Activated CD4-positive, alpha-beta T cell treated with anti-CD3 and anti-CD28 coated beads, Interleukin-10, Interleukin-2, amounts not matched to agents 100 ng/mL and 50 ng/mL, durations not matched to agents 16 hours and 8 hours (primary cell): ENCODE measurements around the gene ZNF672.

Experiments
- DNase-seq: peaks from one replicate; pipeline ENCODE4 v3.0.0-alpha.2; 2020

ZNF672 gene

DNA sequence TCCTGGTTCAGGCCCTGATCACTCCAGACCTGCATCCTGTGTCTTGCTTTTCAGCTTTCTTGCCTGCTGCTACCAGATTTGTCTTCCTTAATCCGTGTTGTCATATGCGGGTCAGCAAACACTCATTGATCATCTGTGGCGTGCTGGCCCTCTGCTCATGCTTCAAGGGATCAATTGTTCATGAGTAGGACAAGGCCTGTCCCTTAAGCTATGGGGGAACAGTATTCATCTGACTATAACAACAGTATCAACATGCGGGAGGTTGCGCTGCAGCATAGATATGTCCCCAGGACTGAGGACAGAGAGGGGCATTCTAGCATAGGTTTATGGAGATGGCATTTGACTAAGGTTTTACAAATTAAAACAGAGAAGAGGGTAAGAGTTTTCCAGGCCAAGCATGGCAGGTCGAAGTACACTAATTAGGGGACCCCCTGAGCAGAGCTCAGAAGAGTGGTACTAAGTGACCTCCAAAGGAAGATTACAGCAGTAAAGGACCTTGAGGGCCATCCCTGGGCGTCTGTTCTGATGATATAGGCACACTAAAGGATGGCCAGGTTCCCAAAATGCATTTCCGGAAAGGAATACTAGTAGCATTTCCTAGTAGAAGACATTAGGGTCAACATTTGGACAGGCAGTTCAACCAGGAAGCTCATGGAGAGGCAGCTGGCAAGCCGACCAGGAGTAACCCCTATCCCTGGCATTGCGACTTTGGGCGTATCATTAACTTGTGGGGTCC lies 811 bp upstream of the ZNF672 start:
- no peak for DNase-seq

DNA sequence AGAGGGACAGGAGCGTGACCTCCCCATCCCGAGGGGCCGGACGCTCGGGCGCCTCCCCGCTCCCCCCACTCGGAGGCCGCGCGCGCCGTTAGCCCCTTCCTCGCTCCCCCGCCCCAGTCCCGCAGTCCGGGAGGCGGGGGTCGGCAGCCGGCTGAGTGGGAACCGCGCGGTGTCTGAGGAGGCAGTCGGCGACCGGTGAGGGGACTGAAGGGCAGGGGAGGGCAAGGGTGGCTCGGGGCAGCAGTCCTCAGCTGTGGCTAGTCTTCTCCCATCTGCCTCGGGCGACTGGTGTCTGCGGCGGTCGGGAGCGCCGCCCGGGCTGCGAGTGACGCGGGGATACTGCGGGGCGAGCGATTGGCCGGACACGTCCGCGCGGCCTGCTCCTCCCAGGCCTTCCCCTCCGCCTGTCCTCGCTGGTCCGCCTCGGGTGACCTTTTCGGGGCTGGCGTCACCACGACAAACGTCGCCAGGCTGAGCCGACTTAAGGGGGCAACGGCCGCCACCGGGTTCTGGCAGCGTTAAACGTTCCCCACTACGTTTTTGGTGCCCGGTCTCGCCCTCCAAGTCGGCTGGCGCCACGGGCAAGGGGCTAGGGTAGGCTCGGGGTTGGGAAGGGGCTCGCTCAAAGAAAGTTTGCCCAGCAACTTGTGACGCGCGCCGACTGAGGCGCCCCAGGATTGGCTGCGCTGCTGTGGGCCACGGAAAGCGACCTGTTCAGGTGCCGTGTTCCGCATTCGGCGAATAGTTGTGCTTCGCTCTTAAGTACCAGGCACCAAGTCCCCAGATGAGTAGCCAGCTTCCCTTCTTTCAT lies 538 bp downstream of the ZNF672 start:
- peak; percentile 90 for DNase-seq

DNA sequence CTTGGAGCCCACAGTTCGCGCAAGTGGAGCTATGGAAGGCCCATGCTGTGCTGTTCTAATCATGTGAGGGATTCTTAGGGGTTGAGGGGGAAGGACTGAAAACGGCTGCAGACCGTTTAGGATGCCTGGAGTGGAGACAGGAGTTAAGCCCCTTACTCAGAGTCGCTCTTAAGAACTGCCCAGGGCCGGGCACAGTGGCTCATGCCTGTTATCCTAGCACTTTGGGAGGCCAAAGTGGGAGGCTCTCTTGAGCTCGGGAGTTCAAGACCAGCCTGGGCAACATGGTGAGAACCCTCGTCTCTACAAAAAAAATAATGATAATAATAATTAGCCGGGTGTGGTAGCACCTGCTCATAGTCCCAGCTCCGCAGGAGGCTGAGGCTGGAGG lies 1.1 kb downstream of the ZNF672 start:
- no peak for DNase-seq

DNA sequence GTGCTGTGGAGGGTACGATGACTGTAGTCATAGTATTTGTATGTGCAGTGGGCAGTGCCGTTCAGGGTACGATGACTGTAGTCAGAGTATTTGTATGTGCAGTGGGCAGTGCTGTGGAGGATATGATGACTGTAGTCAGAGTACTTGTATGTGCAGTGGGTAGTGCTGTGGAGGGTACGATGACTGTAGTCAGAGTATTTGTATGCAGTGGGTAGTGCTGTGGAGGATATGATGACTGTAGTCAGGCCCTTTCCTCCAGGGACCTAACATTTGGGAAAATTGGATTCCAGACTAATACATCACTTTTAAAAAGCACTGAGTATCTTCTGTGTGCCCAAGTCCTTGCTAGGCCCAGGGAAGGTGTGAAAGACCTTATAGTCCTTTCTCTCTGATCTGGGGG lies 2.9 kb downstream of the ZNF672 start:
- DNase-seq, result no peak

DNA sequence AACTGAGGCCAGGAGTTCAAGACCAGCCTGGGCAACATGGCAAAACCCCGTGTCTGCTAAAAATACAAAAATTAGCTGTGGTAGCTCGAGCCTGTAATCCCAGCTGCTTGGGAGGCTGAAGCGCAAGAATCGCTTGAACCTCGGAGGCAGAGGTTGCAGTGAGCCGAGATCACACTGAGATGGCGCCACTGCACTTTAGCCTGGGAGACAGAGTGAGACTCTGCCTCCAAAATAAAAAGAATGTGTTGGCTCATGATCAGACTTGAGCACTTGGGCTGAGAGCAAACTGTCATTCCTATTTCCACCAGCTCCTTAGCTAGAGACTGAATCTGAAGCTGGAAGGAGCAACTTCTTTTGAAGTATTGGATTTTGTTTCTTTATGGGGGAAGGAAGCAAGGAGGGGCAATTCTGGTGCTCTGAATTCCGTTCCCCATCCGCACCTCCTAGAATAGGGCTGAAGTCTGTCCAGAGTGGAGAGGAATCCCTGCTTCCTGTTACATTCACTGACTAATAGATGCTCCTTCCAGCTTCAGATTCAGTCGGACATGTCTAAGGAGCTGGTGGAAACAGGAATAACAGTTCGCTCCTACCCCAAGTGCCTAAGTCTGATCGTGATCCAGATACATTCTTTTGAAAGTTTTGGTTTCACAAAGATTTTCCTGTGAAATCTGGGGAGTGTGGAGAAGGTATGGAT lies 3.8 kb downstream of the ZNF672 start:
- peak; percentile 38 for DNase-seq

DNA sequence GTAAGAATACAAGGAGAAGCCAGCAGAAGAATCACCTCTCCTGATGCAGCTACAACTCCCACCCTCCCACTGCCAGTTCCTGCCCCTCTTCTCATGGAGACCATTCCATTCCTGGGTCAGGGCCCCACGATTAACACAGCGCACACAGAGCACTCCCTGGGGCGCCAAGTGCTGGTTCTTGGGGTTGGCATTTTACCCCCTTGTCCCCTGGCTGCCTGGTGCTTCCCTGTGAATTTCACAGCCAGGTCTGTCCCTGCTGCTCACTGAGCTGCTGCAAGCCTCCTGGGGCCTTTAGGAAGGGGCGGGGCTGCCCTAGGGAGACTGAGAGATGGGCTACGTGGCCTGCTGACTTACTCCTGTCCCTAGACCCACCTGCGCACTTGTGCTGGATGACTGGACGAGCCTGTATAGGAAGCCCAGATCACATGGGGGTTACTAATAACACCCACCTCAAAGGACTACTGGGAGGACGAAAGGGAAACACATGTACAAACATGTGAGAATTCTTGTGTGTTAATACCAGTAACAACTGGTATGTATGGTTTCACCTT lies 4.8 kb downstream of the ZNF672 start:
- peak; percentile 36 for DNase-seq

DNA sequence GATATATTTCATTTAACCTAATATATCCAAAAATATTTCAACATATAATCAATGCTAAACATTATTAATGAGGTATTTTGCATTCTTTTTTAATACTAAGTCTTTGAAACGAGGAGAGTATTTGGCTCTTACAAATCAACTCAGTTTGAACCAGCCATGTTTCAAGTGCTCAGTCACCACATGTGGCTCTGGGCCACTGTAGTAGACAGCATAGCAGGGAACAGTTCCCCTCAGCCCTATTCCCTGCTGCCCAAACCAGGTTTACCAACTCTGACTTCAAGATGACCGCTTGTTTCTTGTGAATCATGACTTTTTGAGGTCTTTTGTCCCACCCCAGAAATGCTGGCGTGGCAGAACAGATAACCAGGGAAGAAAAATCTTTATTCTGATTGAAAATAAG lies 5.7 kb downstream of the ZNF672 start:
- DNase-seq, result no peak

DNA sequence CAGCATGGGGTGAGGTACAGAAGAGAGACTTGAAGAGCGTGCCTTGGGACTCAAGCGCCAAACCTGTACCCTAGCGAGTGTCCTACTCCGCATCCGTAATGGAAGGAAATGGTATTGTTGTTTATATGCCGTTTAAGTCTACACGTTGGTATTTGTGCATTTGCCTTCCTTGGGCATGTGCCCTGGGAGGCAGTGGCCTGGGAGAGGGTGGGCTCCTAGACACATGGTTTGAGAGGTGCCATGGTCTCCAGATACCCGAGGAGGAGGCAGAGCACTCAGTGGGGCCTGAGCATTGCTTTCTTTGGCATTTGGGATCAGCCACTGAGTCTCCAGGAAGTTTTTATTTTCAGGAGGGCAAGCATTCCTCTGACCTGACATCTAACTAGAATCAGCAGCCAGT lies 6.5 kb downstream of the ZNF672 start:
- no peak for DNase-seq

DNA sequence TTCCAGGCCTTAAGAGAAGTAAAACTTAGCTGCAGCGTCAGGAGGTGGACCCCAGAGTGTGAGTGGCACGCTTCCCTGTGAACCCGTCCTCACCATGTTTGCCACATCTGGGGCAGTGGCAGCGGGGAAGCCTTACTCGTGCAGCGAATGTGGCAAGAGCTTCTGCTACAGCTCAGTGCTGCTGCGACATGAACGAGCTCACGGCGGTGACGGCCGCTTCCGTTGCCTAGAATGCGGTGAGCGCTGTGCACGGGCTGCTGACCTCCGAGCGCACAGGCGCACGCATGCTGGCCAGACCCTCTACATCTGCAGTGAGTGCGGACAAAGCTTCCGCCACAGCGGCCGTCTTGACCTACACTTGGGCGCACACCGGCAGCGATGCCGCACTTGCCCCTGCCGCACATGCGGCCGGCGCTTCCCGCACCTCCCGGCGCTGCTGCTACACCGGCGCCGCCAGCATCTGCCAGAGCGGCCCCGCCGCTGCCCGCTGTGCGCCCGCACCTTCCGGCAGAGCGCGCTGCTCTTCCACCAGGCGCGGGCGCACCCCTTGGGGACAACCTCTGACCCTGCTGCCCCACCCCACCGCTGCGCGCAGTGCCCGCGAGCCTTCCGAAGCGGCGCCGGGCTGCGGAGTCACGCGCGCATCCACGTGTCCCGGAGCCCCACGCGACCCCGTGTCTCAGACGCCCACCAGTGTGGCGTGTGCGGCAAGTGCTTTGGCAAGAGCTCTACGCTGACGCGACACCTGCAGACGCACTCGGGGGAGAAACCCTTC lies 9.3 kb downstream of the ZNF672 start:
- DNase-seq, result no peak

DNA sequence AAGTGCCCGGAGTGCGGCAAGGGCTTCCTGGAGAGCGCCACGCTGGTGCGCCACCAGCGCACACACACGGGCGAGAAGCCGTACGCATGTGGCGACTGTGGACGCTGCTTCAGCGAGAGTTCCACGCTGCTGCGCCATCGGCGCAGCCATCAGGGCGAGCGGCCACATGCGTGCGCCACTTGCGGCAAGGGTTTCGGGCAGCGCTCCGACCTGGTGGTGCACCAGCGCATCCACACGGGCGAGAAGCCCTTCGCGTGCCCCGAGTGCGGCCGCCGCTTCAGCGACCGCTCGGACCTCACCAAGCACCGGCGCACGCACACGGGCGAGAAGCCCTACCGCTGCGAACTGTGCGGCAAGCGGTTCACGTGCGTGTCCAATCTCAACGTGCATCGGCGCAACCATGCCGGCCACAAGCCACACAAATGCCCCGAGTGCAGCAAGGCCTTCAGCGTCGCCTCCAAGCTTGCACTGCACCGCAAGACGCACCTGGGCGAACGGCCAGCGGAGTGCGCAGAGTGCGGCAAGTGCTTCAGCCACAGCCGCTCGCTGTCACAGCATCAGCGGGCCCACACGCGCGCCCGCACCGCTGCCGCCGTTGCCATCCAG lies 10.0 kb downstream of the ZNF672 start:
- DNase-seq, result no peak

DNA sequence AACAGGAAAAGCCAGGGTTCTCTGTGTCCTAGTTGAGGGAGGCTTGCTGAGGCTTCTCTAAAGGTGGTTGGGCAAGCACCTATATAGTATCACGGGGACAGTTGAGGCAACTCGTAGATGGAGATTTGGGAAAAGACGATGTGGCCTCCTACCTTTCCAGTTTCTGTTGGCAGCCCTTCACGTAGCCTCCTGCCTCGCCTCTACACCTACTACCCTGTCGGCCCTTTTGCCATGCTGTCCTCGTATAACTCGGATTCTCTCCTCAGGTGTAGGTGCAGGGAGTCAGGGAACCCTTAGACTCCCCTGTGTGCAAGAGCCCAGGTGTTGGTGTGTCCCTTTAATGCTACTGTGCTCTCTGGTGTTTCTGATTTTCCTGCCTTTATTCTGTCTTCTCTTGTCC lies 10.6 kb downstream of the ZNF672 start:
- no peak for DNase-seq

DNA sequence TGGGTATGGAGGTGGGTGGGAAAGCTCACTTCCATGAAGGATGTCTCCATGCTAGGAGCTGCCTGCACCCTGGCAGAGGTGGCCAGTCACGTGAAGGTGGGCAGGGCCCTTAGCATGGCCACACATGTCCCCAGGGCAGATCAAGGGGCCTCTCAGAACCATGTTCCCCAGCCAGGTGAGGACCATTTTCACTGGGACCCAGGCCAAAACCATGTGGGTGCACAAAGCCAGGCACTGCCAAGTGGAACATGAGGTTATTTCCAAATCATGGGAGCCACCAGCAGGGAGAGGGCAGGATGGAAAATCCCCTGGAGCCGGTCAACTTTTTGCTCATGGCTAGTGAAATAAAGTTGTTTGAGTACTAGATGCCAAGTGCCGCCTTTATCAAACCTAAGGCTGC lies 11.1 kb downstream of the ZNF672 start:
- DNase-seq, result no peak

DNA sequence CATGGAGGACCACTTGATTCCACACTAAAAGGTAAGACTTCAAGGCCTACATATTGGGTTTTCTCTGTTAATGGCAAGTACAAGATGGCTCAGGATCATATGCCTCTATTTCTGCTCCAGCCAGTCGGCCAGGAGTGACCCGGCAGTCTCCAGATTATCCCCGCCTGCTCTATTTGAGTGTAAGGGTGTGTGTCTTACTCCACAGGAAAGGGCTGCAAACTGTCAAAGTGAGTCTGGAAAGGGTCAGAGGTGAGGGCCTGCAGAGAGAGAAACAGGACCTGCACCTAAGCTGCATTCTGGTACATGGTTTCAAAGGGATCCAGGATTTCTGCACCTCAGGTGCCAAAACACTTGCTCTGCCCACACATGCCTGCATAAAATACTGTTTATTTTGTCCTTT lies 11.6 kb downstream of the ZNF672 start:
- no peak for DNase-seq

DNA sequence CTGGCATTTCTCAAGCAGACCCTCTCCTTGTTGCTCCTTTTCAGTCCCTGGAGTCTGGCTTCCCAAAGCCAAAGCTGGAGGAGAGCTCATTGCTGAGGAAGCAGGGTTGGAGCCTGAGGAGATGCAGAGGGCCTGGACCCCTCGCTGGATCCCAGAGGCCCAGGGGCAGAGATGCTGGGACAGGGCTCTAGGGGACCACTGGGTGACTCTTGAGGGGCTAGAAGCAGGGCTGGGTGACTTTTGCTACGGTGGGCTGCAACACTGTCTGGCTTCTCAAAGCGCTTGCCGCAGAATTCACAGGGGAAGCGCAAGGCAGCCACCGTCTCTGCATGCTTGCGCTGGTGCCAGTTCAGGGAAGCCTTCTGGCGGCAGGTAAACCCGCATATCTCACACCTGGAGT lies 12.1 kb downstream of the ZNF672 start:
- no peak for DNase-seq

DNA sequence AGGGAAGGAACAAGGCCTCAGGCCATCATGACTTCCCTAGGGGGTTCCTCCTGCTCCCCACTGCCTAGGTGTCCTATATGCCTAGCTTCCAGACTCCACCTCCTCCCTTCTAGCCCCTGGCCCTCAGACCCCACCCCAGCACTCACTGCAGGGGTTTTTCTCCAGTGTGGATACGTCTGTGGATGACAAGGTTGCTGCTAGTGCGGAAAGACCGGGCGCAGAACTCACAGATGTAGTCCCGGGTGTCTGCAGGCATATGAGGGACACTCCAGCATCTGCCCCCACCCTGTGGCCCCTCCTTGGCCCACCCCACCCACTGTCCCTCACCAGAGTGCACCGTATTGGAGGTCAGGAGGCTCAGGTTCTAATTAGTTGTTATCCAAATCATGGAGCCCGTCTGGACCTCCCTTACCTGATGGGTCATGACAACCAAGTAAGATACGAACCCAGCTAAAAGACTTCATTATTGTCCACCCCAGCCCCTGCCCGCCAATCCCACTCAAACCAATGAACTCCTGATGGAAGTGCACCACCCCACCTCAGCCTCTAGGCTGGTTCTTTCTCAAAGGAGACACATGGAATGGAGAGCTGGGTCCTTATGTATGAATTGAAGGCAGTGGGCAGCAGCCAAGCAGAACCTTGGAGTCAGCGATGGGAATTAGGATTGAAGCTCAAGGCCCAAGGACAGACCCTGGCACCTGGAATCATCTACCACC lies 12.7 kb downstream of the ZNF672 start:
- DNase-seq, result no peak

DNA sequence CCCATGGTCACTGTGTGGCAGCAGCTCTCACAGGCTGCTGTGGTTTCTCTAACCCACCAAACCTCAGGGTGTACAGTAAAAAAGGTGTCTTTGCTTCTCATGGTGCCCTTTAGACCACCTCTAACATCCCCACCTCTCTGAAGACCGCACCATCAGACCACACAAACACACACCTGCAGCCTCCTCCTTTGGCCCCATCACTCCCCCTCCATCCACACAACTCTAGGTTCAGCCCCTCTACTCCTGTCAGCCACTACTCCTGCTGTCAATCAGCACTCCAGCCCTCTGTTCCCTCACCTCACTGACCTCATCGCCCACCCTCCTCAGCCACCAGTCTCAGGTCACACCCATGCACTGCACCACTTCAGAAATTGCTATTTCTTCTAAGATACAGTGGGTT lies 13.4 kb downstream of the ZNF672 start:
- DNase-seq, result no peak

DNA sequence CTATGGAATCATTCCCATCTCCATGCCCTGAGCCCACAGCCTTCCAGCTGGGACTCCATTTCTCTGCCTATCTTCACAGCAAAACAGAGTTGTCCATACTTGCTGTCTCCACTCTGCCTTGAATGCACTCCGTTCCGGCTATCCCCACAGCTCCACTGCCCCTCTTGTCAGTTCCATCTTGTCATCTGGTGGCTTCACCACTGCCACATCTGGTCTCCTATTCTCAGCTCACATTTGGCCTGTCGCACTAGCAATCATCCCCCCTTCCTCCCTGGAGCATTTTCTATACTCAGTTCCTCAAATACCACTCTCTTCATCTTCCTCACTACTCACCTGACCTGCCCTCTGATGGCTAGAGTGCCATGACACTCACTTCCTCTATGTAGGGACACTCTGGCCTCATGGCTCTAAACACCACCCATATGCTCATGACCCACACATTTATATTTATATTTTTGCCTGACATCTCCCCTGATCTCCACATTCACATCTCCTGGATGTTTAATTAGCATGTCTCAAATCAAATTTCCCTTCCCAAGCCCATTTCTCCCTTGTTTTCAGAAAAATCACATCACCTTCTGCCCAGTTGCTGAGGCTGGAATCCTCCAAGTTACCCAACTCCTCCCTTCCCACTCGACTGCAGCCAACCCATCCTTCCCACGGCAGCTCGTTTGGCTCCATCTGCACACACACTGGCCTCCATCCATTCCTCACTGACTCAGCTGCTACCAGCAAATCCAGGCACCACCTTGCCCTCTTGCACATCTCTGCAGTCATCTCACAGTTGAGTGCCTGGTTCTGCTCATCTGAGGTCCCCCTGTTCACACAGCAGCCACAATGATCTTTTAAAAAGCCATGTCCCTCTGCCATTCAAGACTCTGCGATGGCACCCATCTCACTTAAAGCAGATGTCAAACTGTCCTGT lies 14.7 kb downstream of the ZNF672 start:
- DNase-seq, result no peak

DNA sequence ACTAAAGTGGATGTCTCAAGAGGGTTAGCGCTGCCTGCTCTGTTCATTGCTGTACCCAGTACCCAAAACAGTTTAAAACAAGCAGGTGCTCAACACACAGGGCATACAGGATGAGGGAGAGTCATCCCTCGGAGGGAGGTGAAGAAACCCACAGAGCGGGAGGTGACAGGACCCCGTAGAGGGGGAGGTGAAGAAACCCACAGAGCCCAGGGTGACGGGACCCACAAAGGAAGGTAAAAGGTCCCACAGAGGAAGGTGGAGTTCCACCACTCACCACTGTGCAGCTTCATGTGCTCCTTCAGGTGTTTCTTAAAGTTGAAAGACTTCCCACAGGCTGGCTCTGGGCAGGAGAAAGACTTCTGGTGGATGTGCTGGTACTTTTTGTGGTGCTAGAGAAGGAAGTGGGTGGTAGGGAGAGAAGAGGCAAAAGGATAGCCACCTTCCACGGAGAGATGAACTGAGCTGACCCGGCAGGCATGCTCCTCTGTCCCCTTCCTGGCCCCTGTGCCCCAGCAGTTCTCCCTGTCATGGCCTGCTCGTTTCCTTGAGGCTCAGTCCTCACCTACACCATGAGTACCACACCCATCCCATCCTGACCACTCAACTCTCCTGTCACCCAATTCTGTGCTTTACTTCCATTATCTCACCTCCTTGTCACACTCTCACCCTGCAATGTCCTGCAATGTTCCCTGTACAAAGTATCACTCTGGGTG lies 15.8 kb downstream of the ZNF672 start:
- peak; percentile 21 for DNase-seq

DNA sequence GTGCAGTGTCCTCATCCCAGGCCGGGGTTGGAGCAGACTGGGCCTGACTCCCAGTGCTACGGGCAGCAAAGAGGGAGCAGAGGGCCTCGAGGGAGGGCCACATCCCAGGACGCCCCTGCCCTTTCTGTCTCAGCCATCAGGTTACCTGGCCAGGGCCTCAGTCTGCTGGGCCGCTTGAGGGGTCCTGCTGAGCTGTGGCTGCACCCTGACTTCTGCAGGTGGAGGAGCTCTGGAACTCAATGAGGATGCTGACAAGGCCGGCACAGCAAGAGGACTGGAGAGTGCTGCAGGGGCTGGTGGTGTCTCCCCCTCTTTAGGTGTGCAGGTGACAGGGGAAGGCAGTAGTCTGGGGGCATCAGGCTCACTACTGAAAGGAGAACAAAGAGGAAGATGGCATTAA lies 17.6 kb downstream of the ZNF672 start:
- no peak for DNase-seq

DNA sequence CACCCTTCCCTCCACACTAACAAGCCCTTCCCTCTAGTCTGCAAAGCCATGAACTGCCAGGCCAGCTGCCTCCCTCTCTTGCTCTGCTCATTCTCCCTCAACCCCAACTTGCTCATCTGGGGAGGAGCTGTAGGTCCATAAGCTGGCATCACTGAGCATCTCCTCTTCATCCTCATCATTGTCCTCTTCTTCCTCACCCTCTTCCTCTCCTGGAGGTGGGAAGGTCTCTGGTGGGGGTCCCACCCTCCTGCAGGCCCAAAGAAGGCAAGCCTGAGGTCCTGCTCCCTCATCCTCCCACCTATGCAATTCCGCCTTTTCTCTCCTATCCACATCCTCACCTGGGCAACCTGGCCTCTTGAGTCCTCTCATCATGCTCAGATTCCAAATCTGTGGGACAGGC lies 18.2 kb downstream of the ZNF672 start:
- DNase-seq, result no peak
